CD4-positive, alpha-beta T cell treated with Interleukin-17A for 4 hours (primary cell): ENCODE data around the gene MAP2K2.
"Not testable (repeated sequence)": the region's sequence is repeated elsewhere in the genome, so short reads cannot be mapped to it uniquely, and the experiment has no call there.

Source experiments
- DNase-seq: peaks from one replicate; pipeline ENCODE4 v3.0.0-alpha.2; 2020; ENCODE audit warnings: mixed read lengths

MAP2K2 gene

GRCh38 chr19:4130744-4131438 is 7.0 kb upstream of the MAP2K2 start:
- no peak for DNase-seq

GRCh38 chr19:4129050-4129449 is 5.1 kb upstream of the MAP2K2 start:
- DNase-seq = not testable (repeated sequence)

GRCh38 chr19:4127322-4127721 is 3.4 kb upstream of the MAP2K2 start:
- not testable (repeated sequence) for DNase-seq

- no peak for DNase-seq
Measured at GRCh38 chr19:4124638-4125037, 716 bp upstream of the MAP2K2 start.

GRCh38 chr19:4122480-4122879 is 1.4 kb downstream of the MAP2K2 start:
- DNase-seq = no peak

GRCh38 chr19:4121815-4122214 is 2.1 kb downstream of the MAP2K2 start:
- no peak for DNase-seq

GRCh38 chr19:4121273-4121612 is 2.7 kb downstream of the MAP2K2 start:
- no peak for DNase-seq

GRCh38 chr19:4120559-4121272 is 3.2 kb downstream of the MAP2K2 start:
- no peak for DNase-seq

- no peak for DNase-seq
Measured at GRCh38 chr19:4119763-4120162, 4.2 kb downstream of the MAP2K2 start.

- no peak for DNase-seq
Measured at GRCh38 chr19:4115818-4116385, 8.0 kb downstream of the MAP2K2 start.

- peak; percentile 76 for DNase-seq
Measured at GRCh38 chr19:4115050-4115817, 8.7 kb downstream of the MAP2K2 start.

GRCh38 chr19:4114181-4114580 is 9.7 kb downstream of the MAP2K2 start:
- DNase-seq = no peak

- no peak for DNase-seq
Measured at GRCh38 chr19:4113398-4114088, 10.4 kb downstream of the MAP2K2 start.

GRCh38 chr19:4112367-4112766 is 11.6 kb downstream of the MAP2K2 start:
- DNase-seq = no peak

GRCh38 chr19:4109626-4109945 is 14.3 kb downstream of the MAP2K2 start:
- no peak for DNase-seq

GRCh38 chr19:4108767-4109625 is 14.9 kb downstream of the MAP2K2 start:
- DNase-seq = peak; percentile 84

- DNase-seq = no peak
Measured at GRCh38 chr19:4103080-4103433, 20.9 kb downstream of the MAP2K2 start.

GRCh38 chr19:4102339-4103079 is 21.4 kb downstream of the MAP2K2 start:
- DNase-seq = no peak

- DNase-seq = no peak
Measured at GRCh38 chr19:4101496-4101770, 22.5 kb downstream of the MAP2K2 start.

- no peak for DNase-seq
Measured at GRCh38 chr19:4100647-4101495, 23.1 kb downstream of the MAP2K2 start.
